ENCODE results near the gene HNRNPF.

Gene HNRNPF

DNA sequence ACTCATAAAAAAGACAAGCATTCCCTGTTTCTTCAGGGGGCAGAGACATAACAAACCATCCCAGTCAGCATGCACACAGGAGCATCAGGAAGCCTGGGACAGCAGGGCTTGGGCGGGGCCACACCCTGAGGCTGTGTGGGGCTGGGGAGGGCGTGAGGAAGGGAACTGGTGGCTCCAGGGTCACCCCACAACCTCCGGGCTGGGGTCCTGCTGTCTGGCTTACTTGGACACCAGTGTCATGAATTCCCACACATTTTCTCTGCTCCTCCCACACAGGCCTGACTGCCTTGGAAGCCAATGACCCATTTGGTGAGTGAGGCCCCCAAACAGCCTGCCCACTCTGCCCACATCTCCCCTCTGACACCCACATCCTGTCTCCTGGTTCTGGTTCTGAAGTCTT is 34.8 kb downstream of the HNRNPF start:
- no peak for TF ChIP-seq PPARA (CRISPR knock-in tag; IDR thresholded peaks at IDR 0.05; ENCODE audit: borderline replicate concordance)
- no peak for TF ChIP-seq ZFP3 (CRISPR knock-in tag; IDR thresholded peaks at IDR 0.05)
- no peak for TF ChIP-seq OSR1 (CRISPR knock-in tag; IDR thresholded peaks at IDR 0.05)
- no peak for TF ChIP-seq TOX (CRISPR knock-in tag; IDR thresholded peaks at IDR 0.05; ENCODE audit: borderline replicate concordance)
- no peak for TF ChIP-seq ZC3H10 (CRISPR knock-in tag; IDR thresholded peaks at IDR 0.05)
- TF ChIP-seq, protein P1, sequence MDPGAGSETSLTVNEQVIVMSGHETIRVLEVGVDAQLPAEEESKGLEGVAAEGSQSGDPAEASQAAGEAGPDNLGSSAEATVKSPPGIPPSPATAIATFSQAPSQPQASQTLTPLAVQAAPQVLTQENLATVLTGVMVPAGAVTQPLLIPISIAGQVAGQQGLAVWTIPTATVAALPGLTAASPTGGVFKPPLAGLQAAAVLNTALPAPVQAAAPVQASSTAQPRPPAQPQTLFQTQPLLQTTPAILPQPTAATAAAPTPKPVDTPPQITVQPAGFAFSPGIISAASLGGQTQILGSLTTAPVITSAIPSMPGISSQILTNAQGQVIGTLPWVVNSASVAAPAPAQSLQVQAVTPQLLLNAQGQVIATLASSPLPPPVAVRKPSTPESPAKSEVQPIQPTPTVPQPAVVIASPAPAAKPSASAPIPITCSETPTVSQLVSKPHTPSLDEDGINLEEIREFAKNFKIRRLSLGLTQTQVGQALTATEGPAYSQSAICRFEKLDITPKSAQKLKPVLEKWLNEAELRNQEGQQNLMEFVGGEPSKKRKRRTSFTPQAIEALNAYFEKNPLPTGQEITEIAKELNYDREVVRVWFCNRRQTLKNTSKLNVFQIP (CRISPR knock-in tag; IDR thresholded peaks at IDR 0.05; ENCODE audit: borderline replicate concordance, low read depth): no peak
- no peak for TF ChIP-seq GLIS3 (CRISPR knock-in tag; IDR thresholded peaks at IDR 0.05)
- no peak for TF ChIP-seq ARNTL (CRISPR knock-in tag; IDR thresholded peaks at IDR 0.05; ENCODE audit: borderline replicate concordance, low read depth)
- TF ChIP-seq ISL1 (CRISPR knock-in tag; IDR thresholded peaks at IDR 0.05): no peak
- TF ChIP-seq BACH2 (CRISPR knock-in tag; IDR thresholded peaks at IDR 0.05; ENCODE audit: borderline replicate concordance): no peak
- no peak for TF ChIP-seq ESRRG (CRISPR knock-in tag; IDR thresholded peaks at IDR 0.05)
- TF ChIP-seq SNAI2 (CRISPR knock-in tag; IDR thresholded peaks at IDR 0.05): no peak
- no peak for TF ChIP-seq ZNF70 (CRISPR knock-in tag; IDR thresholded peaks at IDR 0.05)
- no peak for TF ChIP-seq TCF4 (CRISPR knock-in tag; IDR thresholded peaks at IDR 0.05; ENCODE audit: borderline replicate concordance)
- TF ChIP-seq ZNF565 (CRISPR knock-in tag; conservative IDR thresholded peaks at IDR 0.05; ENCODE audit: low read depth): no peak
- no peak for TF ChIP-seq ZNF8 (CRISPR knock-in tag; IDR thresholded peaks at IDR 0.05)
- no peak for TF ChIP-seq ZFP30 (CRISPR knock-in tag; IDR thresholded peaks at IDR 0.05)
- TF ChIP-seq, protein P2, sequence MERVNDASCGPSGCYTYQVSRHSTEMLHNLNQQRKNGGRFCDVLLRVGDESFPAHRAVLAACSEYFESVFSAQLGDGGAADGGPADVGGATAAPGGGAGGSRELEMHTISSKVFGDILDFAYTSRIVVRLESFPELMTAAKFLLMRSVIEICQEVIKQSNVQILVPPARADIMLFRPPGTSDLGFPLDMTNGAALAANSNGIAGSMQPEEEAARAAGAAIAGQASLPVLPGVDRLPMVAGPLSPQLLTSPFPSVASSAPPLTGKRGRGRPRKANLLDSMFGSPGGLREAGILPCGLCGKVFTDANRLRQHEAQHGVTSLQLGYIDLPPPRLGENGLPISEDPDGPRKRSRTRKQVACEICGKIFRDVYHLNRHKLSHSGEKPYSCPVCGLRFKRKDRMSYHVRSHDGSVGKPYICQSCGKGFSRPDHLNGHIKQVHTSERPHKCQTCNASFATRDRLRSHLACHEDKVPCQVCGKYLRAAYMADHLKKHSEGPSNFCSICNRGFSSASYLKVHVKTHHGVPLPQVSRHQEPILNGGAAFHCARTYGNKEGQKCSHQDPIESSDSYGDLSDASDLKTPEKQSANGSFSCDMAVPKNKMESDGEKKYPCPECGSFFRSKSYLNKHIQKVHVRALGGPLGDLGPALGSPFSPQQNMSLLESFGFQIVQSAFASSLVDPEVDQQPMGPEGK (CRISPR knock-in tag; IDR thresholded peaks at IDR 0.05; ENCODE audit: borderline replicate concordance): no peak
- TF ChIP-seq, protein P3, sequence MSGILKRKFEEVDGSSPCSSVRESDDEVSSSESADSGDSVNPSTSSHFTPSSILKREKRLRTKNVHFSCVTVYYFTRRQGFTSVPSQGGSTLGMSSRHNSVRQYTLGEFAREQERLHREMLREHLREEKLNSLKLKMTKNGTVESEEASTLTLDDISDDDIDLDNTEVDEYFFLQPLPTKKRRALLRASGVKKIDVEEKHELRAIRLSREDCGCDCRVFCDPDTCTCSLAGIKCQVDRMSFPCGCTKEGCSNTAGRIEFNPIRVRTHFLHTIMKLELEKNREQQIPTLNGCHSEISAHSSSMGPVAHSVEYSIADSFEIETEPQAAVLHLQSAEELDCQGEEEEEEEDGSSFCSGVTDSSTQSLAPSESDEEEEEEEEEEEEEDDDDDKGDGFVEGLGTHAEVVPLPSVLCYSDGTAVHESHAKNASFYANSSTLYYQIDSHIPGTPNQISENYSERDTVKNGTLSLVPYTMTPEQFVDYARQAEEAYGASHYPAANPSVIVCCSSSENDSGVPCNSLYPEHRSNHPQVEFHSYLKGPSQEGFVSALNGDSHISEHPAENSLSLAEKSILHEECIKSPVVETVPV (CRISPR knock-in tag; IDR thresholded peaks at IDR 0.05): no peak
- TF ChIP-seq CSDC2 (CRISPR knock-in tag; IDR thresholded peaks at IDR 0.05): no peak
- no peak for ATAC-seq

DNA sequence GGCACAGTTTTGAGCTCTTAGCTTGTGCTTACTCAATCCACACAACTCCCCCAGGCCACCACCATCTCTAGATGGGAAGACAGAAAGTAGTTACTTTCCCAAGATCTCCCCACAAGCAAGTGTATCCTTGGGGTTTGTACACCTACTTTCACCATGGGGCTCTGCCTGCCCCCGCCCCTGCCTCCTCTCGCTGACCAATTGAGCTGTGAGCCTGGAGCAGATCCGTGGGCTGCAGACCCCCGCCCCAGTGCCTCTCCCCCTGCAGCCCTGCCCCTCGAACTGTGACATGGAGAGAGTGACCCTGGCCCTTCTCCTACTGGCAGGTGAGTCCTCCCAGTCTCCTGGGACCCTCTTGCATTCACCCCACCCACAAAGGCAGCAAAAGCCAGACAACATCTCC is 35.5 kb downstream of the HNRNPF start:
- TF ChIP-seq RARB (CRISPR knock-in tag; IDR thresholded peaks at IDR 0.05): no peak
- TF ChIP-seq ISL1 (CRISPR knock-in tag; IDR thresholded peaks at IDR 0.05): no peak
- TF ChIP-seq TOX (CRISPR knock-in tag; IDR thresholded peaks at IDR 0.05; ENCODE audit: borderline replicate concordance): no peak
- ATAC-seq: no peak

DNA sequence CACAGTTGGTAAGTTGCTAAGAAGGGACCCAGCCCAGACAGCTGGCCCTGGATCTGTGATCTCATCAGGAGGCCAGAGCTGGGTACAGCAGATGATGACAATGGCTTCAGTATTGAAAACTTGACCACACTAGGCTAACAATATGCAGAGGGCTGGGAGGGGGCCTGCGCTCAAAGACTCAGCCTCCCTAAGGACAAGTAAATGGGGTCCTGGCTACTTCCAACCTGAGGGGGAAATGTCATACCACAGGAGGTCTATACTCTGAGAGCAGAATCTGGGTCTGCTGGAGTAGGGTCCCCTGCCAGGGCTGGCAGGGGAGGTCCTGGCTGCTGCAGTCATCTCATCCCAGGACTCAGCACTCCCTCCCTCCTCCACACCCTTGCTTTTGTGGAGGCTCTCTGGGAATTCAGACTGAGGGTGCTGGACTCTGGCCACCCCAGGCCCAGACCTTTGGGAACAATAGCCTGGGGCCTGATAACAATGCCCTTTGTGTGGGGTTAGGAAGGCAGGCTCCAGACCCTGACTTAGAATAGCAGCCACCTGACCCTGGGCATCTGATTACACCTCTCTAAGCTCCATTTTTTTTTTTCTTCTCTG is 36.1 kb downstream of the HNRNPF start:
- TF ChIP-seq ZFP30 (CRISPR knock-in tag; IDR thresholded peaks at IDR 0.05) (no peak), BACH2 (CRISPR knock-in tag; IDR thresholded peaks at IDR 0.05; ENCODE audit: borderline replicate concordance) (no peak), ISL1 (CRISPR knock-in tag; IDR thresholded peaks at IDR 0.05) (no peak), ZC3H10 (CRISPR knock-in tag; IDR thresholded peaks at IDR 0.05) (no peak), ZNF70 (CRISPR knock-in tag; IDR thresholded peaks at IDR 0.05) (no peak), PPARA (CRISPR knock-in tag; IDR thresholded peaks at IDR 0.05; ENCODE audit: borderline replicate concordance) (no peak), ESRRG (CRISPR knock-in tag; IDR thresholded peaks at IDR 0.05) (no peak), ARNTL (CRISPR knock-in tag; IDR thresholded peaks at IDR 0.05; ENCODE audit: borderline replicate concordance, low read depth) (no peak), ZNF565 (CRISPR knock-in tag; conservative IDR thresholded peaks at IDR 0.05; ENCODE audit: low read depth) (no peak), OSR1 (CRISPR knock-in tag; IDR thresholded peaks at IDR 0.05) (no peak), CSDC2 (CRISPR knock-in tag; IDR thresholded peaks at IDR 0.05) (no peak), TCF4 (CRISPR knock-in tag; IDR thresholded peaks at IDR 0.05; ENCODE audit: borderline replicate concordance) (no peak), RARB (CRISPR knock-in tag; IDR thresholded peaks at IDR 0.05) (no peak), ZNF8 (CRISPR knock-in tag; IDR thresholded peaks at IDR 0.05) (no peak), SNAI2 (CRISPR knock-in tag; IDR thresholded peaks at IDR 0.05) (no peak)
- TF ChIP-seq, protein P3 (CRISPR knock-in tag; IDR thresholded peaks at IDR 0.05): no peak
- TF ChIP-seq, protein P4, sequence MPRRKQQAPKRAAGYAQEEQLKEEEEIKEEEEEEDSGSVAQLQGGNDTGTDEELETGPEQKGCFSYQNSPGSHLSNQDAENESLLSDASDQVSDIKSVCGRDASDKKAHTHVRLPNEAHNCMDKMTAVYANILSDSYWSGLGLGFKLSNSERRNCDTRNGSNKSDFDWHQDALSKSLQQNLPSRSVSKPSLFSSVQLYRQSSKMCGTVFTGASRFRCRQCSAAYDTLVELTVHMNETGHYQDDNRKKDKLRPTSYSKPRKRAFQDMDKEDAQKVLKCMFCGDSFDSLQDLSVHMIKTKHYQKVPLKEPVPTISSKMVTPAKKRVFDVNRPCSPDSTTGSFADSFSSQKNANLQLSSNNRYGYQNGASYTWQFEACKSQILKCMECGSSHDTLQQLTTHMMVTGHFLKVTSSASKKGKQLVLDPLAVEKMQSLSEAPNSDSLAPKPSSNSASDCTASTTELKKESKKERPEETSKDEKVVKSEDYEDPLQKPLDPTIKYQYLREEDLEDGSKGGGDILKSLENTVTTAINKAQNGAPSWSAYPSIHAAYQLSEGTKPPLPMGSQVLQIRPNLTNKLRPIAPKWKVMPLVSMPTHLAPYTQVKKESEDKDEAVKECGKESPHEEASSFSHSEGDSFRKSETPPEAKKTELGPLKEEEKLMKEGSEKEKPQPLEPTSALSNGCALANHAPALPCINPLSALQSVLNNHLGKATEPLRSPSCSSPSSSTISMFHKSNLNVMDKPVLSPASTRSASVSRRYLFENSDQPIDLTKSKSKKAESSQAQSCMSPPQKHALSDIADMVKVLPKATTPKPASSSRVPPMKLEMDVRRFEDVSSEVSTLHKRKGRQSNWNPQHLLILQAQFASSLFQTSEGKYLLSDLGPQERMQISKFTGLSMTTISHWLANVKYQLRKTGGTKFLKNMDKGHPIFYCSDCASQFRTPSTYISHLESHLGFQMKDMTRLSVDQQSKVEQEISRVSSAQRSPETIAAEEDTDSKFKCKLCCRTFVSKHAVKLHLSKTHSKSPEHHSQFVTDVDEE (CRISPR knock-in tag; IDR thresholded peaks at IDR 0.05): no peak
- TF ChIP-seq, protein P1 (CRISPR knock-in tag; IDR thresholded peaks at IDR 0.05; ENCODE audit: borderline replicate concordance, low read depth): no peak
- TF ChIP-seq, protein P5, sequence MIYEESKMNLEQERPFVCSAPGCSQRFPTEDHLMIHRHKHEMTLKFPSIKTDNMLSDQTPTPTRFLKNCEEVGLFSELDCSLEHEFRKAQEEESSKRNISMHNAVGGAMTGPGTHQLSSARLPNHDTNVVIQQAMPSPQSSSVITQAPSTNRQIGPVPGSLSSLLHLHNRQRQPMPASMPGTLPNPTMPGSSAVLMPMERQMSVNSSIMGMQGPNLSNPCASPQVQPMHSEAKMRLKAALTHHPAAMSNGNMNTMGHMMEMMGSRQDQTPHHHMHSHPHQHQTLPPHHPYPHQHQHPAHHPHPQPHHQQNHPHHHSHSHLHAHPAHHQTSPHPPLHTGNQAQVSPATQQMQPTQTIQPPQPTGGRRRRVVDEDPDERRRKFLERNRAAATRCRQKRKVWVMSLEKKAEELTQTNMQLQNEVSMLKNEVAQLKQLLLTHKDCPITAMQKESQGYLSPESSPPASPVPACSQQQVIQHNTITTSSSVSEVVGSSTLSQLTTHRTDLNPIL (CRISPR knock-in tag; IDR thresholded peaks at IDR 0.05; ENCODE audit: low read depth): no peak
- ATAC-seq: no peak
